T47D (cell line): ENCODE measurements around the gene COBL.

Experiments used
- DNase-seq, 2 experiments: peaks; one replicate each; pipeline versions ENCODE4 v3.0.0 to v3.0.0-alpha.2; 2011 to 2012; ENCODE audit warnings: low read depth in 1 of 2, low spot score in 1 of 2
- JUND ChIP-seq: IDR thresholded peaks from 2 replicates; pipeline ENCODE4 v1.6.1; 2012; ENCODE audit warnings: low read depth
- in situ Hi-C: cut with HindIII; loops from 2 replicates; pipeline ENCODE4 v1.10.0; 2016; ENCODE audit warnings: low sequenced_read_pairs, low pct_unique_long_range_greater_than_20kb

Gene COBL

GRCh38 chr7:51124321-51124720 is 192.3 kb downstream of the COBL start:
- no peak for DNase-seq
- in situ Hi-C loops, result no loop called here
- TF ChIP-seq JUND, result no peak

GRCh38 chr7:51123322-51124019 is 193.1 kb downstream of the COBL start:
- in situ Hi-C loops, result no loop called here
- no peak for TF ChIP-seq JUND
- no peak for DNase-seq

GRCh38 chr7:51121931-51122425 is 194.6 kb downstream of the COBL start:
- DNase-seq, result peak; percentile 37 to 83
- TF ChIP-seq JUND, result no peak
- in situ Hi-C loops, result no loop called here

- no peak for TF ChIP-seq JUND
- in situ Hi-C loops, result no loop called here
- DNase-seq, result no peak
Measured at GRCh38 chr7:51121036-51121790, 195.4 kb downstream of the COBL start.

- in situ Hi-C loops, result no loop called here
- DNase-seq, result no peak
- no peak for TF ChIP-seq JUND
Measured at GRCh38 chr7:51118628-51119027, 198.0 kb downstream of the COBL start.

GRCh38 chr7:51114501-51114900 is 202.1 kb downstream of the COBL start:
- TF ChIP-seq JUND, result no peak
- DNase-seq, result no peak
- in situ Hi-C loops, result no loop called here

- TF ChIP-seq JUND, result no peak
- DNase-seq, result no peak
- in situ Hi-C loops, result no loop called here
Measured at GRCh38 chr7:51113962-51114361, 202.6 kb downstream of the COBL start.

- in situ Hi-C loops, result no loop called here
- TF ChIP-seq JUND, result no peak
- no peak for DNase-seq
Measured at GRCh38 chr7:51113560-51113959, 203.0 kb downstream of the COBL start.

GRCh38 chr7:51111241-51111940 is 205.2 kb downstream of the COBL start:
- TF ChIP-seq JUND, result no peak
- DNase-seq, result no peak

GRCh38 chr7:51108134-51108533 is 208.5 kb downstream of the COBL start:
- in situ Hi-C loops, result no loop called here
- no peak for TF ChIP-seq JUND

More at GRCh38 chr7:51111241-51111940, 205.2 kb downstream of the COBL start:
- in situ Hi-C loops, result no loop called here

GRCh38 chr7:51104278-51104677 is 212.3 kb downstream of the COBL start:
- TF ChIP-seq JUND, result no peak
- in situ Hi-C loops, result no loop called here
- no peak for DNase-seq

More at GRCh38 chr7:51108134-51108533, 208.5 kb downstream of the COBL start:
- DNase-seq, result no peak

- no peak for DNase-seq
- TF ChIP-seq JUND, result no peak
- in situ Hi-C loops, result no loop called here
Measured at GRCh38 chr7:51103718-51104117, 212.9 kb downstream of the COBL start.

- no peak for DNase-seq
- TF ChIP-seq JUND, result no peak
- in situ Hi-C loops, result no loop called here
Measured at GRCh38 chr7:51102828-51103227, 213.8 kb downstream of the COBL start.
